Peyer's patch (tissue), 4 donors: ENCODE data around the gene HYAL2. TPM values are rescaled to one million over a fixed set of nuclear protein-coding genes. Genes with fewer than 3 reads are reported as not detected.

Experiments used
- DNase-seq, 3 donors: peaks; one replicate each; pipeline ENCODE4 v3.0.0-alpha.2; 2017 to 2019
- H3K27ac ChIP-seq, 4 donors: fragments of 200-600 bp; sonication (generic); one replicate each; pipeline ENCODE4 v1.5.1; 2016 to 2019
- H3K27me3 ChIP-seq, 2 donors: fragments of 200-600 bp; sonication (generic); one replicate each; pipeline ENCODE4 v1.5.1; 2019
- H3K36me3 ChIP-seq, 3 donors: fragments of 200-600 bp; sonication (generic); one replicate each; pipeline ENCODE4 v1.5.1; 2016 to 2019
- H3K4me1 ChIP-seq, 4 donors: fragments of 200-600 bp; sonication (generic); one replicate each; pipeline ENCODE4 v1.5.1; 2016 to 2019
- H3K4me3 ChIP-seq, 4 donors: fragments of 200-600 bp; sonication (generic); 1 replicate in 3 of 4; 2 replicates in 1 of 4; pipeline ENCODE4 v1.5.1; 2016 to 2019; ENCODE audit warnings: mild to moderate bottlenecking in 1 of 4
- H3K9me3 ChIP-seq, 4 donors: fragments of 200-600 bp; sonication (generic); one replicate each; pipeline ENCODE4 v1.5.1; 2016 to 2019; ENCODE audit warnings: mild to moderate bottlenecking in 1 of 4
- POLR2A ChIP-seq, 2 donors: fragments of 450-650 bp; IDR thresholded peaks; one replicate each; pipeline ENCODE4 v1.5.1; 2017; ENCODE audit warnings: antibody characterized with exemption in 2 of 2, mild to moderate bottlenecking in 2 of 2, moderate library complexity in 2 of 2
- total RNA-seq, 4 donors: library from RNA; depleted of rRNA; stranded (reverse); fragments of >200 nt; gene quantifications; one replicate each; pipeline ENCODE4 v1.1.0, GENCODE V29; 2016
- TF ChIP-seq, protein P1 (sequence below), 6 experiments: fragments of 450-650 bp in 4 of 6; fragments of 200-600 bp in 2 of 6; sonication (generic) in 1 of 6; IDR thresholded peaks; one replicate each; pipeline ENCODE4 v1.5.1; 2017 to 2019; ENCODE audit warnings: antibody characterized with exemption in 6 of 6, mild to moderate bottlenecking in 3 of 6, moderate library complexity in 1 of 6

The HYAL2 gene
- total RNA-seq, 4 donors from 2014 or later: 18.2 to 63.1 (median 39.9) TPM

DNA sequence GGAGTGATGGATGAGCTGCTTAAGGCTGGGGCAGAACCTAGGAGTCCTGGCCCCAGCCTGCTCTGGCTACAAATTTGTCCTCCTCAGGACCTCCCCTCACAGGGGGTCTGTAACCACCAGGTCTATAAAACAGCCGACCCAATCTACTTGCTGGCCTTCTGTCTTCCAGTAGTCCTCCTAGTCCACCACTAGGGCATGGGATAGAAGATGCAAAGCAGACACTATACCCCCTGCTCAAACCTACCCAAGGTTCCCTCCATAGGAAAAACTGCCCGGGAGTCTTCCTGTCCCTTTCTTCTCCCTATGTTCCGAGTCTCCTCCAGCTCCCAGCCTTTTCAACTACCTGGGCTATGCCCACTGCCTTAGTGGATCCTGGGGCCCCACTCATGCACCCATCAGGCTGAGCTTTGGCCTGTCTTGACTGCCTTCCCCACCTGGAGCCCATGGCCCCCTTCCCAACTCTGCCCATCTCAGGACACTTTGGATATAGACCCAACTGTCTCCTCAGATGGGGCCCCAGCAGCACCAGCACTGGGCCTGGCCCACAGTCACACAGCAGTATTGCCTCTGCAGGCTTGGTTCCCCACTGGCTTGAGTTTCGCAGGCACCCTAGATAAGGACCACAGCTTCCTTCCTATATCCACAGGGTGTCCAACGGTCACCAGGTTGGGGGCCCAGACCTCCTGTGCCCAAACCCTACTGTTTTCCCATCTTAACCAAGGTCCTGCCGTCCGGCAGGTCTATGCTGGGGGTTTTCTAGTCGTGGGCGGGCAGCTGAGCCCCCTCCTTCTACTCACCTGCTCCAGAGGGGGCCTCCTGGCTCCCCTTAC, 24.4 kb downstream of the HYAL2 start:
- Histone ChIP-seq H3K9me3 (no peaks in the 10 kb centered on the region), H3K36me3 (peaks cover 0 to 3% (median 0%) of the 10 kb centered on the region in 3 donors), H3K4me3 (peak overlapping the region; percentile 64 to 73 (median 66)), H3K27ac (peak overlapping the region; percentile 89 to 93 (median 92)), H3K4me1 (peaks cover 3 to 39% (median 7%) of the 10 kb centered on the region in 4 donors), H3K27me3 (no peaks in the 10 kb centered on the region)
- TF ChIP-seq, protein P1, sequence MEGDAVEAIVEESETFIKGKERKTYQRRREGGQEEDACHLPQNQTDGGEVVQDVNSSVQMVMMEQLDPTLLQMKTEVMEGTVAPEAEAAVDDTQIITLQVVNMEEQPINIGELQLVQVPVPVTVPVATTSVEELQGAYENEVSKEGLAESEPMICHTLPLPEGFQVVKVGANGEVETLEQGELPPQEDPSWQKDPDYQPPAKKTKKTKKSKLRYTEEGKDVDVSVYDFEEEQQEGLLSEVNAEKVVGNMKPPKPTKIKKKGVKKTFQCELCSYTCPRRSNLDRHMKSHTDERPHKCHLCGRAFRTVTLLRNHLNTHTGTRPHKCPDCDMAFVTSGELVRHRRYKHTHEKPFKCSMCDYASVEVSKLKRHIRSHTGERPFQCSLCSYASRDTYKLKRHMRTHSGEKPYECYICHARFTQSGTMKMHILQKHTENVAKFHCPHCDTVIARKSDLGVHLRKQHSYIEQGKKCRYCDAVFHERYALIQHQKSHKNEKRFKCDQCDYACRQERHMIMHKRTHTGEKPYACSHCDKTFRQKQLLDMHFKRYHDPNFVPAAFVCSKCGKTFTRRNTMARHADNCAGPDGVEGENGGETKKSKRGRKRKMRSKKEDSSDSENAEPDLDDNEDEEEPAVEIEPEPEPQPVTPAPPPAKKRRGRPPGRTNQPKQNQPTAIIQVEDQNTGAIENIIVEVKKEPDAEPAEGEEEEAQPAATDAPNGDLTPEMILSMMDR (IDR thresholded peaks at IDR 0.05): no peak
- no peak for TF ChIP-seq POLR2A (IDR thresholded peaks at IDR 0.05)
- peak in 1 of 3 donors; percentile 57 for DNase-seq

DNA sequence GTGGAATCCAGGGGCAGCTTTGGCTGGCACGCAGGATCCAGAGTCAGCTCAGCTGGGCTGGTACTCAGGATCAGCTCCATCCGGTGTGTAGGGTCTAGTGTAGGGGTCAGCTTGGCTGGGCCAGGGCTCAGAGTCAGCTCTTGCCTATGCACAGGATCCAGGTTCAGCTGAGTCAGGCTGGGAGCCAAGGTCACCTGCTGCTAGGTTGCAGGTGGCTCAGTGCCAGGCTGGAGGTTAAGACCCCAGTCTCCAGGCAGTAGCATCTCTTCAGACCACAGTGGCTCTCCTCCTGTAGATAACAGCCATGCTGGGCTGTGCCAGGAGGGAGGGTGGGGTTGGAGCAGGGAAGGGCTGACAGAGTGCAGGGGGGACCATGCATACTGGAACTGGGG, 25.2 kb downstream of the HYAL2 start:
- TF ChIP-seq POLR2A (IDR thresholded peaks at IDR 0.05): no peak
- TF ChIP-seq, protein P1 (IDR thresholded peaks at IDR 0.05): no peak
- Histone ChIP-seq H3K27me3 (no peaks in the 10 kb centered on the region), H3K4me3 (no peak overlapping the region), H3K4me1 (peaks cover 3 to 34% (median 11%) of the 10 kb centered on the region in 4 donors), H3K27ac (no peak overlapping the region), H3K36me3 (peaks cover 0 to 3% (median 0%) of the 10 kb centered on the region in 3 donors), H3K9me3 (no peaks in the 10 kb centered on the region)
- peak in 2 of 3 donors; percentile 53 to 56 for DNase-seq

DNA sequence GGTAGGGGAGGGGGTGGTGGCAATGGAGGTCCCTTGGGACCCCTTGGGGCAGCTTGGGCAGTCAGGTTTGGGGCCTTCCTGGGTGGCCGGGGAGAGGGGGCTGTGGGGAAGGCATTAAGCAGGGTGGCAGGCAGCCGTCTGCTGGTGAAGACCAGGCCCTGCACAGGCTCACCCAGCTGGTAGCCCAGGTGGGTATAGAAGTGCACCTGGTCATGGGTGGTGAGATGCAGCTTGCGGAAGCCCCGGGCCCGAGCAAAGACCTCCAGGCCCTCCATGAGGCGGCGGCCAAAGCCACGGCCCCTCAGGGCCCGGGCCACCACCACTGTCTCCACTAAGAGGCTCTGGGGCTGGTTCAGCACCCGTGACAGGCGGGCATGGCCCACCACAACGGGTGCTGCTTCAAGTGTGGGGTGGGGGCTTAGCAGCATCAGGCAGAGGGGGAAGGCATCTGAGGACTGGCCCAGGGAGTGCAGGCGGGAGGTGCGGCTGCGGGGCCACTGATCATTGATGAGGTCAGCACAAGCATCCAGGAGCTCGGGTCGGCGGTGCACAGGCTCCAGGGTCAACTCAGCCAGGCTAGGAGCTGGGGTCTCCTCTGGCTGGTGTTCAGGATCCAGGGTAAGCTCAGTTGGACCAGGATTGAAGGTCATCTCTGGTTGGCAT, 25.7 kb downstream of the HYAL2 start:
- H3K4me3 ChIP-seq: no peak overlapping the region
- H3K4me1 ChIP-seq: peaks cover 3 to 34% (median 13%) of the 10 kb centered on the region in 4 donors
- H3K27ac ChIP-seq: no peak overlapping the region
- H3K36me3 ChIP-seq: peaks cover 0 to 3% (median 0%) of the 10 kb centered on the region in 3 donors
- no peaks in the 10 kb centered on the region for H3K27me3 ChIP-seq
- no peaks in the 10 kb centered on the region for H3K9me3 ChIP-seq
- DNase-seq: peak in 1 of 3 donors; percentile 42
- TF ChIP-seq POLR2A (IDR thresholded peaks at IDR 0.05): no peak
- TF ChIP-seq, protein P1 (IDR thresholded peaks at IDR 0.05): no peak

DNA sequence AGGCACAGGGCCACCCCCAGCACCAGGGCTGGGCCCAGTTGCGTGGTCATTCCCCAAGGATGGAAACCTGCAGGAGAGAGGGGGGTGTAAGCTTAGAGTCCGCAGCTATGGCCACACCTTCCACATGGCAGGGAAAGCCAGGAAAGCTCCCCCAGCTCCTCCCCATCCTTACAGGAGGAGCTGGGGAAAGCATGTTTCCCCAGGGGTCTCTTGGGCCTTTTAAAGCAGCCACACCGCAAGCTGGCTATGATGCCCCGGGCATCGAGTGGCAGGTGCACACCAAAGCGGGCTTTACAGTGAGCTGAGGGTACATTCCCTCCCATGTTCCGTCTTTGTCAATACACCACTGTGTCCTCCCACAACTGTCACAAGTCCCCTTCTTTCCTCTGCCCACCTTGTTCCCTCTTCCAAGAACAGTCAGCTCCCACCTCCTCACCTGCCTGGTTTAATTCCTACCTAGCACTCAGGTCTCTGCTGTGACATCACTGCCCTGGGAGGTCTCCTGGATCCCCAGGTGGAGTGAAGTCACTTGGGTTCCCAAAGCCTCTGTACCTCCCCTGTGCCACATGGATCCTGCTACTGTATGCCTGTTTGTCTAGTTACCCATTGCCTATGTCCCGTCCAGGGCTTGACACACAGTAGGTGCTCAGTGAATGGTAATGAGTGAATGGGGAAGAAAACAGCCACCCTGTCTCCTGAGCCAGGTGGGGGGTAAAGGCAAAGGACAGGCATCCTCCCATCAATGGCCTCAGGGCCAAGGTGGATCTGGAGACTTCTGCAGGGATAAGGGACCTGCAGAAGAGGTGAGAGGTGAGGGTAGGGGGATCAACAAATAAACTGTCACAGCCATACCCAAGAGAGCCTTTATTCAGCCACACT, 26.8 kb downstream of the HYAL2 start:
- TF ChIP-seq POLR2A (IDR thresholded peaks at IDR 0.05): no peak
- TF ChIP-seq, protein P1 (IDR thresholded peaks at IDR 0.05): no peak
- Histone ChIP-seq H3K4me1 (peaks cover 3 to 38% (median 16%) of the 10 kb centered on the region in 4 donors), H3K27me3 (no peaks in the 10 kb centered on the region), H3K27ac (no peak overlapping the region), H3K36me3 (peaks cover 0 to 3% (median 0%) of the 10 kb centered on the region in 3 donors), H3K4me3 (no peak overlapping the region), H3K9me3 (no peaks in the 10 kb centered on the region)
- DNase-seq: no peak
